ENCODE results near the gene TFEB. TPM values are rescaled to one million over a fixed set of nuclear protein-coding genes. Genes with fewer than 3 reads are reported as not detected.

The TFEB gene
- total and polyA plus RNA-seq, 4 donors: 1.1 to 6.2 (median 3.8) TPM

GRCh38 chr6:41756354-41756753 lies 20.9 kb upstream of the TFEB start:
- no peaks in the 10 kb centered on the region for H3K27me3 ChIP-seq (ENCODE audit: control insufficient read depth in 4 of 4, insufficient read depth in 4 of 4, low read length in 3 of 4)
- no peak overlapping the region for H3K4me3 ChIP-seq (ENCODE audit: low read depth in 1 of 3, low read length in 3 of 3)
- no peaks in the 10 kb centered on the region for H3K9me3 ChIP-seq (ENCODE audit: control insufficient read depth in 4 of 4, low read length in 3 of 4)
- 79% methylated on average over 13 of the region's 13 CpGs for WGBS
- DNase-seq (ENCODE audit: low spot score): no peak
- H3K4me1 ChIP-seq (ENCODE audit: control insufficient read depth in 4 of 4, insufficient read depth in 4 of 4, low read length in 3 of 4): no peaks in the 10 kb centered on the region
- no peaks in the 10 kb centered on the region for H3K36me3 ChIP-seq (ENCODE audit: control insufficient read depth in 4 of 4, insufficient read depth in 3 of 4, low read depth in 1 of 4, low read length in 3 of 4)
- H3K9ac ChIP-seq (ENCODE audit: low read depth in 1 of 2, low read length in 2 of 2): no peak overlapping the region
- no peak overlapping the region for H3K27ac ChIP-seq (ENCODE audit: low read depth in 1 of 2, low read length in 2 of 2)
- no peak for TF ChIP-seq JUND (IDR thresholded peaks at IDR 0.05)
- TF ChIP-seq GABPA (IDR thresholded peaks at IDR 0.05 in 1 of 2, conservative IDR thresholded peaks at IDR 0.05 in 1 of 2): no peak
- TF ChIP-seq HNF4G (IDR thresholded peaks at IDR 0.05): no peak
- TF ChIP-seq YY1 (IDR thresholded peaks at IDR 0.05): no peak
- TF ChIP-seq FOXA1 (IDR thresholded peaks at IDR 0.05): no peak
- no peak for TF ChIP-seq RAD21 (IDR thresholded peaks at IDR 0.05)
- TF ChIP-seq HNF4A (conservative IDR thresholded peaks at IDR 0.05): no peak

- H3K27ac ChIP-seq (ENCODE audit: low read depth in 1 of 2, low read length in 2 of 2): no peak overlapping the region
Measured at GRCh38 chr6:41755895-41756294, 20.5 kb upstream of the TFEB start.

GRCh38 chr6:41750374-41750773 lies 15.0 kb upstream of the TFEB start:
- 96% methylated on average over 3 of the region's 3 CpGs for WGBS
- DNase-seq (ENCODE audit: low spot score): no peak
- Histone ChIP-seq H3K9me3 (ENCODE audit: control insufficient read depth in 4 of 4, low read length in 3 of 4) (no peaks in the 10 kb centered on the region), H3K27ac (ENCODE audit: low read depth in 1 of 2, low read length in 2 of 2) (no peak overlapping the region), H3K9ac (ENCODE audit: low read depth in 1 of 2, low read length in 2 of 2) (no peak overlapping the region), H3K36me3 (ENCODE audit: control insufficient read depth in 4 of 4, insufficient read depth in 3 of 4, low read depth in 1 of 4, low read length in 3 of 4) (no peaks in the 10 kb centered on the region), H3K4me3 (ENCODE audit: low read depth in 1 of 3, low read length in 3 of 3) (no peak overlapping the region), H3K4me1 (ENCODE audit: control insufficient read depth in 4 of 4, insufficient read depth in 4 of 4, low read length in 3 of 4) (no peaks in the 10 kb centered on the region), H3K27me3 (ENCODE audit: control insufficient read depth in 4 of 4, insufficient read depth in 4 of 4, low read length in 3 of 4) (no peaks in the 10 kb centered on the region)
- TF ChIP-seq REST (IDR thresholded peaks at IDR 0.05): no peak
- no peak for TF ChIP-seq HNF4G (IDR thresholded peaks at IDR 0.05)
- no peak for TF ChIP-seq RAD21 (IDR thresholded peaks at IDR 0.05)
- no peak for TF ChIP-seq RXRA (IDR thresholded peaks at IDR 0.05)
- TF ChIP-seq FOXA1 (IDR thresholded peaks at IDR 0.05): no peak
- no peak for TF ChIP-seq ZBTB33 (IDR thresholded peaks at IDR 0.05)
- no peak for TF ChIP-seq ATF3 (IDR thresholded peaks at IDR 0.05)
- no peak for TF ChIP-seq TAF1 (conservative IDR thresholded peaks at IDR 0.05)
- TF ChIP-seq SP1 (IDR thresholded peaks at IDR 0.05): no peak
- TF ChIP-seq EGR1 (IDR thresholded peaks at IDR 0.05; ENCODE audit: low read depth in 2 of 2): no peak
- no peak for TF ChIP-seq MAX (IDR thresholded peaks at IDR 0.05)
- no peak for TF ChIP-seq GABPA (IDR thresholded peaks at IDR 0.05 in 1 of 2, conservative IDR thresholded peaks at IDR 0.05 in 1 of 2)

More at GRCh38 chr6:41755895-41756294, 20.5 kb upstream of the TFEB start:
- no peak for DNase-seq (ENCODE audit: low spot score)
- no peak overlapping the region for H3K4me3 ChIP-seq (ENCODE audit: low read depth in 1 of 3, low read length in 3 of 3)
- H3K9ac ChIP-seq (ENCODE audit: low read depth in 1 of 2, low read length in 2 of 2): no peak overlapping the region
- H3K4me1 ChIP-seq (ENCODE audit: control insufficient read depth in 4 of 4, insufficient read depth in 4 of 4, low read length in 3 of 4): no peaks in the 10 kb centered on the region
- TF ChIP-seq HNF4A (conservative IDR thresholded peaks at IDR 0.05) (no peak), ZBTB33 (IDR thresholded peaks at IDR 0.05) (no peak), GABPA (IDR thresholded peaks at IDR 0.05 in 1 of 2, conservative IDR thresholded peaks at IDR 0.05 in 1 of 2) (no peak), FOXA2 (IDR thresholded peaks at IDR 0.05) (no peak), MAX (IDR thresholded peaks at IDR 0.05) (no peak), JUND (IDR thresholded peaks at IDR 0.05) (no peak), YY1 (IDR thresholded peaks at IDR 0.05) (no peak), SP1 (IDR thresholded peaks at IDR 0.05) (no peak), NR2F2 (IDR thresholded peaks at IDR 0.05) (no peak), EGR1 (IDR thresholded peaks at IDR 0.05; ENCODE audit: low read depth in 2 of 2) (no peak)
- 78% methylated on average over 4 of the region's 4 CpGs for WGBS
- no peaks in the 10 kb centered on the region for H3K9me3 ChIP-seq (ENCODE audit: control insufficient read depth in 4 of 4, low read length in 3 of 4)
- no peaks in the 10 kb centered on the region for H3K36me3 ChIP-seq (ENCODE audit: control insufficient read depth in 4 of 4, insufficient read depth in 3 of 4, low read depth in 1 of 4, low read length in 3 of 4)
- no peaks in the 10 kb centered on the region for H3K27me3 ChIP-seq (ENCODE audit: control insufficient read depth in 4 of 4, insufficient read depth in 4 of 4, low read length in 3 of 4)

Data from liver (tissue), 9 donors.